H1 (cell line): ENCODE results near the gene TWF2.

Experiments used
- EZH2 ChIP-seq: fragments of 200-600 bp; sonication (generic); IDR thresholded peaks from 2 replicates; pipeline ENCODE4 v1.7.1; 2012; ENCODE audit warnings: low read depth, mild to moderate bottlenecking, moderate library complexity, low read length, inconsistent platforms; ENCODE audit not compliant: severe bottlenecking
- FOSL1 ChIP-seq: IDR thresholded peaks from 2 replicates; pipeline ENCODE4 v1.6.1; 2011; ENCODE audit warnings: mild to moderate bottlenecking, low read depth, low read length, moderate library complexity; ENCODE audit not compliant: insufficient read depth
- SAP30 ChIP-seq: fragments of 300-600 bp; sonication (generic); IDR thresholded peaks from 2 replicates; pipeline ENCODE4 v1.7.1; 2012; ENCODE audit warnings: low read length, moderate library complexity, mild to moderate bottlenecking, inconsistent platforms; ENCODE audit not compliant: insufficient read depth, insufficient replicate concordance
- TAF1 ChIP-seq: IDR thresholded peaks from 2 replicates; pipeline ENCODE4 v1.6.1; 2011; ENCODE audit warnings: mild to moderate bottlenecking, low read depth, low read length
- TAF7 ChIP-seq: optimal IDR thresholded peaks from 2 replicates; pipeline ENCODE3; 2011; ENCODE audit warnings: low read depth, mild to moderate bottlenecking, inconsistent platforms, low read length, moderate library complexity, borderline replicate concordance
- TBP ChIP-seq: IDR thresholded peaks from 2 replicates; pipeline ENCODE4 v1.6.1; 2011; ENCODE audit warnings: low read depth, low read length, improper control_type of control experiment
- TEAD4 ChIP-seq: IDR thresholded peaks from 2 replicates; pipeline ENCODE4 v1.6.1; 2012; ENCODE audit warnings: low read depth, low read length, inconsistent platforms, mixed read lengths
- TF ChIP-seq, protein P1 (sequence below), 3 experiments: IDR thresholded peaks; 1 replicate in 2 of 3; 2 replicates in 1 of 3; pipeline versions ENCODE4 v1.5.1 to v1.6.1; 2011; ENCODE audit warnings: low read length in 3 of 3, mild to moderate bottlenecking in 3 of 3, inconsistent platforms in 2 of 3, low read depth in 1 of 3, moderate library complexity in 1 of 3; ENCODE audit not compliant: insufficient read depth in 1 of 3; ENCODE audit errors: control extremely low read depth in 1 of 3

DNA sequence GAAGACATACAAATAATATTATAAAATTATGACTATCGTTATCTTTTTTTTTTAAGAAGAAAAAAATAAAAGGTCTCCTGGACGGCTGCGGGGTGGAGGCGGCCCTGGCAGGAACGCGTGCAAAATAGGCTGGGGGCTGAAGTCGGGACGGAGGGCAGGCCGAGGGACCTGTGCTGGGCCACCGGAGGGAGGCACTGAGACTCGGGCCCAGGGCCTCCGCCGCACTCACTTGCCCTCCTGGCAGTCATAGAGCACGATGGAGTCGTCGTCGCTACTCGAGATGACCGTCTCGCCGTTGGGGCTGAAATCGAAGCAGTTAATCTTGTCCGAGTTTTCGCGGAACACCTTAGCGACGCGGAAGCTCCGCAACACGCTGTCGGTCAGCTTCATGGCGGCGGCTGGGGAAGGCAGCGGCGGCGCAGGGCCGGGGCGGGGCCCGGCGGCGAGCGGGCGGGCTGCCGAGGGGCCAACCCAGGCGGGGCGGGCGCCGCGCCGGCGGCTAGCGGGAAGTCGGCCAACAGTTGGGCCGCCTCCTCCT lies 39.1 kb upstream of the TWF2 start:
- TF ChIP-seq, protein P1, sequence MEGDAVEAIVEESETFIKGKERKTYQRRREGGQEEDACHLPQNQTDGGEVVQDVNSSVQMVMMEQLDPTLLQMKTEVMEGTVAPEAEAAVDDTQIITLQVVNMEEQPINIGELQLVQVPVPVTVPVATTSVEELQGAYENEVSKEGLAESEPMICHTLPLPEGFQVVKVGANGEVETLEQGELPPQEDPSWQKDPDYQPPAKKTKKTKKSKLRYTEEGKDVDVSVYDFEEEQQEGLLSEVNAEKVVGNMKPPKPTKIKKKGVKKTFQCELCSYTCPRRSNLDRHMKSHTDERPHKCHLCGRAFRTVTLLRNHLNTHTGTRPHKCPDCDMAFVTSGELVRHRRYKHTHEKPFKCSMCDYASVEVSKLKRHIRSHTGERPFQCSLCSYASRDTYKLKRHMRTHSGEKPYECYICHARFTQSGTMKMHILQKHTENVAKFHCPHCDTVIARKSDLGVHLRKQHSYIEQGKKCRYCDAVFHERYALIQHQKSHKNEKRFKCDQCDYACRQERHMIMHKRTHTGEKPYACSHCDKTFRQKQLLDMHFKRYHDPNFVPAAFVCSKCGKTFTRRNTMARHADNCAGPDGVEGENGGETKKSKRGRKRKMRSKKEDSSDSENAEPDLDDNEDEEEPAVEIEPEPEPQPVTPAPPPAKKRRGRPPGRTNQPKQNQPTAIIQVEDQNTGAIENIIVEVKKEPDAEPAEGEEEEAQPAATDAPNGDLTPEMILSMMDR (IDR thresholded peaks at IDR 0.05; ENCODE audit: control extremely low read depth in 1 of 3, insufficient read depth in 1 of 3, low read depth in 1 of 3, low read length in 3 of 3) = peak in 2 of 3 experiments; percentile 34 to 52; a peak in 3 of 4 replicates
- no peak for TF ChIP-seq TEAD4
- TF ChIP-seq EZH2 = no peak
- no peak for TF ChIP-seq TBP
- TF ChIP-seq SAP30 = no peak
- TF ChIP-seq TAF7 = no peak
- no peak for TF ChIP-seq TAF1
- TF ChIP-seq FOSL1 = no peak
